Panc1 (cell line): ENCODE measurements around the gene MYO3B. TPM values are rescaled to one million over a fixed set of nuclear protein-coding genes. Genes with fewer than 3 reads are reported as not detected.

ENCODE experiments used
- ATAC-seq: fragments of 200-7000 bp; cut with Tn5 transposase; 2 replicates; pipeline ENCODE4 v1.9.1; 2020; ENCODE audit warnings: mild to moderate bottlenecking, moderate library complexity
- BruUV-seq: library from RNA; stranded (reverse); fragments of 400-500 nt; replicated peaks from 2 replicates; lab custom pipeline; 2021; lab: Mats Ljungman, UMichigan
- CTCF ChIA-PET: fragments of 300-600 bp; sonication (Branson Sonifier 250); formaldehyde crosslinking; loops from one replicate; lab custom pipeline; 2022; ENCODE audit warnings: antibody characterized with exemption; lab: Charles Lee
- POLR2A ChIA-PET: fragments of 300-600 bp; sonication (Branson Sonifier 250); formaldehyde crosslinking; loops from one replicate; lab custom pipeline; 2022; ENCODE audit warnings: antibody characterized with exemption; lab: Charles Lee
- DNase-seq: peaks from one replicate; pipeline ENCODE4 v3.0.0-alpha.2; 2010; ENCODE audit warnings: low read depth, low spot score
- H3K27ac ChIP-seq: 2 replicates; pipeline ENCODE4 v1.5.1; 2011; ENCODE audit warnings: mild to moderate bottlenecking, low read length, inconsistent platforms
- H3K27me3 ChIP-seq: fragments of 200-500 bp; sonication (Bioruptor generic); 2 replicates; pipeline ENCODE4 v1.6.0; 2014; ENCODE audit warnings: low read length, inconsistent platforms; ENCODE audit not compliant: control insufficient read depth, insufficient read depth
- H3K36me3 ChIP-seq: fragments of 200-500 bp; sonication (Bioruptor generic); 2 replicates; pipeline ENCODE4 v1.5.1; 2014; ENCODE audit warnings: inconsistent platforms, mild to moderate bottlenecking, low read length, moderate library complexity; ENCODE audit not compliant: control insufficient read depth, insufficient read depth
- H3K4me1 ChIP-seq: 2 replicates; pipeline ENCODE4 v1.5.1; 2011; ENCODE audit warnings: inconsistent platforms, mild to moderate bottlenecking, low read length, moderate library complexity; ENCODE audit not compliant: control insufficient read depth, insufficient read depth
- H3K4me3 ChIP-seq, 2 experiments: 2 replicates each; pipeline ENCODE4 v1.5.1; 2011 to 2012; ENCODE audit warnings: low read depth in 2 of 2, low read length in 2 of 2, mild to moderate bottlenecking in 2 of 2, inconsistent platforms in 1 of 2, moderate library complexity in 1 of 2
- H3K9me3 ChIP-seq: fragments of 200-500 bp; sonication (Bioruptor generic); 2 replicates; pipeline ENCODE4 v1.5.1; 2014; ENCODE audit warnings: low read depth, mild to moderate bottlenecking, inconsistent platforms, low read length, moderate library complexity; ENCODE audit not compliant: control insufficient read depth, insufficient read depth
- POLR2AphosphoS5 ChIP-seq: IDR thresholded peaks from 2 replicates; pipeline ENCODE4 v1.6.1; 2012; ENCODE audit warnings: mild to moderate bottlenecking, low read depth, low read length, moderate library complexity
- SIN3A ChIP-seq: IDR thresholded peaks from 2 replicates; pipeline ENCODE4 v1.6.1; 2012; ENCODE audit warnings: low read depth, mild to moderate bottlenecking, low read length, moderate library complexity, borderline replicate concordance; ENCODE audit not compliant: insufficient read depth
- TCF7L2 ChIP-seq: IDR thresholded peaks from 2 replicates; pipeline ENCODE4 v1.6.1; 2011; ENCODE audit warnings: mild to moderate bottlenecking, low read depth, low read length, inconsistent platforms
- in situ Hi-C: cut with HindIII; loops from 2 replicates; pipeline ENCODE4 v1.10.0; 2016; ENCODE audit warnings: low sequenced_read_pairs, low pct_unique_long_range_greater_than_20kb
- intact Hi-C: fragments of 100-400 bp; cut with micrococcal nuclease; formaldehyde crosslinking; loops from one replicate; pipeline ENCODE4 v1.10.0; 2022; ENCODE audit not compliant: unreplicated experiment
- total RNA-seq: library from RNA; stranded (reverse); gene quantifications from one replicate; pipeline ENCODE4 v1.2.1, GENCODE V29; 2021; ENCODE audit not compliant: unreplicated experiment
- TF ChIP-seq, protein P1 (sequence below): fragments of 450-650 bp; IDR thresholded peaks from 2 replicates; pipeline ENCODE4 v1.5.1; 2017; ENCODE audit warnings: mild to moderate bottlenecking
- TF ChIP-seq, protein P2 (sequence below), 2 experiments: IDR thresholded peaks; 2 replicates each; pipeline ENCODE4 v1.6.1; 2011 to 2012; ENCODE audit warnings: low read depth in 2 of 2, control low read depth in 1 of 2, low read length in 1 of 2, mild to moderate bottlenecking in 1 of 2, moderate library complexity in 1 of 2; ENCODE audit not compliant: insufficient read depth in 1 of 2

MYO3B gene
- total RNA-seq, 1 experiment from 2014 or later: 0.05 TPM

DNA sequence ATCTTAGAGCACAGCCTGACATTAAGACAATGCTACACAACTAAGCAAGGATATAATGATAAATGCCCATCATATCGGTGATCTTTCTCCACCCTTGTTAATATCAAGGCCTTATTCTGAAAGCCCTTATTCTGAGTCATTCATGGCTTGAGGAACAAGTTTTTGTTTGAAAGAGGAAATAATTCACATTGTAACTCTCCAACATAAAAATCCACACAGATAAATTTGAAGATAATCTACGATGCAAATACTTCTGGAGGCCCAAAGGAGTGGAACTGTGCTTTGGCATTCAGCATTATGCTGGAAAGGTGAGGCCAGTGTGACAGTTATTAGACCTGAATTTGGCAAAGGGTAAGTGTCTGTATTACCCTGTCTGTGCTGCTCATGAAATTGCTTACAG lies 227.4 kb downstream of the MYO3B start:
- intact Hi-C loops: loop anchor here (10.0 kb wide), 1 partner anchor 409 kb away; the partner anchor contains the start of gene GAD1
- in situ Hi-C loops: no loop called here
- Histone ChIP-seq H3K27me3 (peaks cover 7% of the 10 kb centered on the region; the same call in 1 of the 2 replicates), H3K4me1 (no peaks in the 10 kb centered on the region), H3K27ac (no peak overlapping the region), H3K36me3 (no peaks in the 10 kb centered on the region), H3K4me3 (no peak overlapping the region), H3K9me3 (no peaks in the 10 kb centered on the region)
- BruUV-seq: no TSS peak
- TF ChIP-seq SIN3A: no peak
- TF ChIP-seq, protein P1, sequence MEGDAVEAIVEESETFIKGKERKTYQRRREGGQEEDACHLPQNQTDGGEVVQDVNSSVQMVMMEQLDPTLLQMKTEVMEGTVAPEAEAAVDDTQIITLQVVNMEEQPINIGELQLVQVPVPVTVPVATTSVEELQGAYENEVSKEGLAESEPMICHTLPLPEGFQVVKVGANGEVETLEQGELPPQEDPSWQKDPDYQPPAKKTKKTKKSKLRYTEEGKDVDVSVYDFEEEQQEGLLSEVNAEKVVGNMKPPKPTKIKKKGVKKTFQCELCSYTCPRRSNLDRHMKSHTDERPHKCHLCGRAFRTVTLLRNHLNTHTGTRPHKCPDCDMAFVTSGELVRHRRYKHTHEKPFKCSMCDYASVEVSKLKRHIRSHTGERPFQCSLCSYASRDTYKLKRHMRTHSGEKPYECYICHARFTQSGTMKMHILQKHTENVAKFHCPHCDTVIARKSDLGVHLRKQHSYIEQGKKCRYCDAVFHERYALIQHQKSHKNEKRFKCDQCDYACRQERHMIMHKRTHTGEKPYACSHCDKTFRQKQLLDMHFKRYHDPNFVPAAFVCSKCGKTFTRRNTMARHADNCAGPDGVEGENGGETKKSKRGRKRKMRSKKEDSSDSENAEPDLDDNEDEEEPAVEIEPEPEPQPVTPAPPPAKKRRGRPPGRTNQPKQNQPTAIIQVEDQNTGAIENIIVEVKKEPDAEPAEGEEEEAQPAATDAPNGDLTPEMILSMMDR: no peak
- TF ChIP-seq POLR2AphosphoS5: no peak
- TF ChIP-seq TCF7L2: no peak
- TF ChIP-seq, protein P2, sequence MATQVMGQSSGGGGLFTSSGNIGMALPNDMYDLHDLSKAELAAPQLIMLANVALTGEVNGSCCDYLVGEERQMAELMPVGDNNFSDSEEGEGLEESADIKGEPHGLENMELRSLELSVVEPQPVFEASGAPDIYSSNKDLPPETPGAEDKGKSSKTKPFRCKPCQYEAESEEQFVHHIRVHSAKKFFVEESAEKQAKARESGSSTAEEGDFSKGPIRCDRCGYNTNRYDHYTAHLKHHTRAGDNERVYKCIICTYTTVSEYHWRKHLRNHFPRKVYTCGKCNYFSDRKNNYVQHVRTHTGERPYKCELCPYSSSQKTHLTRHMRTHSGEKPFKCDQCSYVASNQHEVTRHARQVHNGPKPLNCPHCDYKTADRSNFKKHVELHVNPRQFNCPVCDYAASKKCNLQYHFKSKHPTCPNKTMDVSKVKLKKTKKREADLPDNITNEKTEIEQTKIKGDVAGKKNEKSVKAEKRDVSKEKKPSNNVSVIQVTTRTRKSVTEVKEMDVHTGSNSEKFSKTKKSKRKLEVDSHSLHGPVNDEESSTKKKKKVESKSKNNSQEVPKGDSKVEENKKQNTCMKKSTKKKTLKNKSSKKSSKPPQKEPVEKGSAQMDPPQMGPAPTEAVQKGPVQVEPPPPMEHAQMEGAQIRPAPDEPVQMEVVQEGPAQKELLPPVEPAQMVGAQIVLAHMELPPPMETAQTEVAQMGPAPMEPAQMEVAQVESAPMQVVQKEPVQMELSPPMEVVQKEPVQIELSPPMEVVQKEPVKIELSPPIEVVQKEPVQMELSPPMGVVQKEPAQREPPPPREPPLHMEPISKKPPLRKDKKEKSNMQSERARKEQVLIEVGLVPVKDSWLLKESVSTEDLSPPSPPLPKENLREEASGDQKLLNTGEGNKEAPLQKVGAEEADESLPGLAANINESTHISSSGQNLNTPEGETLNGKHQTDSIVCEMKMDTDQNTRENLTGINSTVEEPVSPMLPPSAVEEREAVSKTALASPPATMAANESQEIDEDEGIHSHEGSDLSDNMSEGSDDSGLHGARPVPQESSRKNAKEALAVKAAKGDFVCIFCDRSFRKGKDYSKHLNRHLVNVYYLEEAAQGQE (IDR thresholded peaks at IDR 0.05; ENCODE audit: insufficient read depth in 1 of 2, low read depth in 2 of 2, low read length in 1 of 2): no peak
- CTCF ChIA-PET: no interaction called here
- no peak for ATAC-seq
- POLR2A ChIA-PET: no interaction called here
- DNase-seq: no peak

DNA sequence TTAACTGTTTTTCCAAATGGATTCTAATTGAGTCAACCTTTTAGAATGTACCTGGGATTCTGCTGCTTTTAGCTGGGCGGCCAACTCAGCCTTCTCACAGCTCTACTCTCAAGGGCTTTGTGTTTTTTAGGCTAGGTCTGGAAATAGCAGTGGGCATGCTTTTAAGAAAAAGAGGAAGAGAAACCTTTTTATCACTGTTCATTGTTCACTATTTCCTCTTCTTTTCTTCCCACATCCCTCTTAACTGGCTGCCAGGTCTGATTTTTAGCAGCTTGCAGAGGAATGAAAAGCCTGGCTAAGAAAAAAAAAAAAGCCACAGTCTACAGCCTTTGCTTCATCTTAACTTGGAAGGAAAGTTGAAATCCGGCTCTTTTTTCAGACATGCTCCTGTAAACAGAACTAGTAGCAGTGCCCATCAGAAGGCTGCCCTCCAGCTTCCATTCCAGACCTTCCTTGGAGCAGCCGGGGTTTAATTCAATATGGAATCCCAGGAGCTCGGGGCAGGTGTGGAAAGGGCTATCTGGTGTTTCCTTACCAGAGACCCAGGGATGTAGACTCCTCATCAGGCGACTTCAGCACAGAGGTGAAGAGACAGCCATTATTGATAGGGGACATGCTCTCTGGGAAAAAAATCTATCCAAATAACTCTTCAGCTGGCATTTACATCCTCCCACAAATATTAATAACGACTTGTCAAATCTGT lies 230.7 kb downstream of the MYO3B start:
- Histone ChIP-seq H3K4me1 (no peaks in the 10 kb centered on the region), H3K27ac (no peak overlapping the region), H3K36me3 (no peaks in the 10 kb centered on the region), H3K9me3 (no peaks in the 10 kb centered on the region), H3K27me3 (peaks cover 5% of the 10 kb centered on the region; the same call in 1 of the 2 replicates), H3K4me3 (no peak overlapping the region)
- ChIA-PET POLR2A (interaction anchor here (0.6 kb wide), 1 partner anchor 408 kb away, joined by 9 read pairs; the partner anchor contains the start of gene GAD1), CTCF (interaction anchor here (0.5 to 0.9 kb wide), 4 partner anchors 16 to 411 kb away, joined by 3 to 7 read pairs (median 4); no protein-coding TSS in a partner anchor)
- intact Hi-C loops (loop anchor here (10.0 kb wide), 1 partner anchor 406 kb away; the partner anchor contains the start of gene GAD1), in situ Hi-C loops (no loop called here)
- BruUV-seq: no TSS peak
- DNase-seq (no peak), ATAC-seq (no peak)
- TF ChIP-seq SIN3A (no peak), POLR2AphosphoS5 (no peak), TCF7L2 (no peak)
- TF ChIP-seq, protein P1: no peak
- TF ChIP-seq, protein P2 (IDR thresholded peaks at IDR 0.05; ENCODE audit: insufficient read depth in 1 of 2, low read depth in 2 of 2, low read length in 1 of 2): no peak
